ENCODE results near the gene CAPN8.

Gene CAPN8

GRCh38 chr1:223700942-223701637, 35.6 kb upstream of the CAPN8 start:
- DNase-seq, result no peak

- no peak for DNase-seq
These were observed 35.0 kb upstream of the CAPN8 start for GRCh38 chr1:223700388-223700918.

- DNase-seq, result no peak
These were observed 30.4 kb upstream of the CAPN8 start for GRCh38 chr1:223695941-223696340.

- DNase-seq, result no peak
These were observed 29.6 kb upstream of the CAPN8 start for GRCh38 chr1:223695014-223695548.

- DNase-seq, result no peak
These were observed 25.6 kb upstream of the CAPN8 start for GRCh38 chr1:223691121-223691520.

- no peak for DNase-seq
These were observed 18.9 kb upstream of the CAPN8 start for GRCh38 chr1:223684488-223684792.

GRCh38 chr1:223683586-223684487, 18.3 kb upstream of the CAPN8 start:
- peak; percentile 58 for DNase-seq

GRCh38 chr1:223682502-223682901, 17.0 kb upstream of the CAPN8 start:
- DNase-seq, result no peak

GRCh38 chr1:223680188-223680587, 14.7 kb upstream of the CAPN8 start:
- no peak for DNase-seq

GRCh38 chr1:223678841-223679240, 13.3 kb upstream of the CAPN8 start:
- DNase-seq, result no peak

- no peak for DNase-seq
These were observed 8.8 kb upstream of the CAPN8 start for GRCh38 chr1:223674119-223674890.

- DNase-seq, result peak; percentile 14
These were observed 5.1 kb upstream of the CAPN8 start for GRCh38 chr1:223670458-223671159.

GRCh38 chr1:223669003-223669795, 3.7 kb upstream of the CAPN8 start:
- no peak for DNase-seq

GRCh38 chr1:223667484-223668182, 2.1 kb upstream of the CAPN8 start:
- no peak for DNase-seq

GRCh38 chr1:223664106-223664505, 1.4 kb downstream of the CAPN8 start:
- no peak for DNase-seq

- DNase-seq, result no peak
These were observed 2.6 kb downstream of the CAPN8 start for GRCh38 chr1:223662943-223663342.

GRCh38 chr1:223659711-223660110, 5.8 kb downstream of the CAPN8 start:
- DNase-seq, result no peak

- no peak for DNase-seq
These were observed 7.5 kb downstream of the CAPN8 start for GRCh38 chr1:223657978-223658377.

GRCh38 chr1:223654083-223654482, 11.4 kb downstream of the CAPN8 start:
- no peak for DNase-seq

- DNase-seq, result no peak
These were observed 12.1 kb downstream of the CAPN8 start for GRCh38 chr1:223653431-223653830.

GRCh38 chr1:223653015-223653414, 12.5 kb downstream of the CAPN8 start:
- no peak for DNase-seq
